WTC11 (cell line): ENCODE measurements around the gene RHOA. TPM values are rescaled to one million over a fixed set of nuclear protein-coding genes. Genes with fewer than 3 reads are reported as not detected.

Experiments used
- ATF6 ChIP-seq: sonication (generic); formaldehyde crosslinking; IDR thresholded peaks from 2 replicates; pipeline ENCODE4 v1.8.1; 2023; ENCODE audit warnings: mild to moderate bottlenecking, missing genetic modification reagents
- CBFB ChIP-seq: sonication (generic); formaldehyde crosslinking; IDR thresholded peaks from 2 replicates; pipeline ENCODE4 v1.8.1; 2022; ENCODE audit warnings: mild to moderate bottlenecking, low read depth, missing genetic modification reagents
- CREB1 ChIP-seq: sonication (generic); formaldehyde crosslinking; IDR thresholded peaks from 2 replicates; pipeline ENCODE4 v1.8.0; 2023; ENCODE audit warnings: mild to moderate bottlenecking, missing genetic modification reagents
- CTCF ChIP-seq: fragments of 200-600 bp; IDR thresholded peaks from 2 replicates; pipeline ENCODE4 v1.8.0; 2022; ENCODE audit warnings: antibody characterized with exemption
- ERG ChIP-seq: fragments of 250-450 bp; sonication (Bioruptor Pico); IDR thresholded peaks from 2 replicates; pipeline ENCODE4 v1.8.0; 2021; ENCODE audit warnings: mild to moderate bottlenecking
- FOXP4 ChIP-seq: sonication (generic); formaldehyde crosslinking; IDR thresholded peaks from 2 replicates; pipeline ENCODE4 v1.8.0; 2022; ENCODE audit warnings: mild to moderate bottlenecking, missing genetic modification reagents
- GTF2I ChIP-seq: fragments of 250-450 bp; sonication (Bioruptor Pico); conservative IDR thresholded peaks from 2 replicates; pipeline ENCODE4 v1.4.0; 2021; ENCODE audit warnings: mild to moderate bottlenecking
- HMGXB4 ChIP-seq: sonication (generic); formaldehyde crosslinking; IDR thresholded peaks from 2 replicates; pipeline ENCODE4 v1.8.1; 2023; ENCODE audit warnings: mild to moderate bottlenecking, moderate library complexity, missing genetic modification reagents
- IRF2 ChIP-seq: sonication (generic); formaldehyde crosslinking; IDR thresholded peaks from 2 replicates; pipeline ENCODE4 v1.8.0; 2022; ENCODE audit warnings: low read depth, missing genetic modification reagents, borderline replicate concordance
- MAX ChIP-seq: sonication (generic); formaldehyde crosslinking; IDR thresholded peaks from 2 replicates; pipeline ENCODE4 v1.8.0; 2022; ENCODE audit warnings: mild to moderate bottlenecking, missing genetic modification reagents
- NR1H2 ChIP-seq: sonication (generic); formaldehyde crosslinking; IDR thresholded peaks from 2 replicates; pipeline ENCODE4 v1.9.0; 2021; ENCODE audit warnings: mild to moderate bottlenecking, moderate library complexity, missing genetic modification reagents
- NR3C1 ChIP-seq: sonication (generic); formaldehyde crosslinking; conservative IDR thresholded peaks from 2 replicates; pipeline ENCODE4 v1.8.1; 2023; ENCODE audit warnings: low read depth, mild to moderate bottlenecking, missing genetic modification reagents
- PRRX2 ChIP-seq: fragments of 250-450 bp; sonication (Bioruptor Pico); IDR thresholded peaks from 2 replicates; pipeline ENCODE4 v1.8.0; 2021; ENCODE audit warnings: mild to moderate bottlenecking
- SMAD3 ChIP-seq: sonication (generic); formaldehyde crosslinking; IDR thresholded peaks from 2 replicates; pipeline ENCODE4 v1.8.0; 2022; ENCODE audit warnings: missing genetic modification reagents, mild to moderate bottlenecking, borderline replicate concordance
- SOX15 ChIP-seq: fragments of 250-450 bp; sonication (Bioruptor Pico); IDR thresholded peaks from 2 replicates; pipeline ENCODE4 v1.9.0; 2021; ENCODE audit warnings: mild to moderate bottlenecking
- SP1 ChIP-seq: sonication (generic); formaldehyde crosslinking; conservative IDR thresholded peaks from 2 replicates; pipeline ENCODE4 v1.8.1; 2022; ENCODE audit warnings: missing genetic modification reagents
- TEAD4 ChIP-seq: sonication (generic); formaldehyde crosslinking; IDR thresholded peaks from 2 replicates; pipeline ENCODE4 v1.8.0; 2022; ENCODE audit warnings: mild to moderate bottlenecking, missing genetic modification reagents
- ZNF121 ChIP-seq: sonication (generic); formaldehyde crosslinking; IDR thresholded peaks from 2 replicates; pipeline ENCODE4 v1.8.0; 2023; ENCODE audit warnings: missing genetic modification reagents
- ZNF232 ChIP-seq: sonication (generic); formaldehyde crosslinking; IDR thresholded peaks from 2 replicates; pipeline ENCODE4 v1.8.0; 2022; ENCODE audit warnings: mild to moderate bottlenecking, missing genetic modification reagents
- ZNF317 ChIP-seq: sonication (generic); formaldehyde crosslinking; IDR thresholded peaks from 2 replicates; pipeline ENCODE4 v1.8.1; 2023; ENCODE audit warnings: low read depth, mild to moderate bottlenecking, moderate library complexity, missing genetic modification reagents, borderline replicate concordance
- ZNF423 ChIP-seq: fragments of 250-450 bp; sonication (Bioruptor Pico); IDR thresholded peaks from 2 replicates; pipeline ENCODE4 v2.1.2; 2022; ENCODE audit warnings: mild to moderate bottlenecking, moderate library complexity
- ZNF425 ChIP-seq: fragments of 250-450 bp; sonication (Bioruptor Pico); conservative IDR thresholded peaks from 2 replicates; pipeline ENCODE4 v1.9.0; 2021; ENCODE audit warnings: mild to moderate bottlenecking
- ZNF512 ChIP-seq: sonication (generic); formaldehyde crosslinking; IDR thresholded peaks from 2 replicates; pipeline ENCODE4 v1.8.1; 2022; ENCODE audit warnings: missing genetic modification reagents, borderline replicate concordance
- total RNA-seq: library from RNA; stranded (reverse); gene quantifications from 3 replicates; pipeline ENCODE4 v1.2.3, GENCODE V29; 2021
- TF ChIP-seq, protein P1 (sequence below): sonication (generic); formaldehyde crosslinking; IDR thresholded peaks from 2 replicates; pipeline ENCODE4 v1.8.1; 2022; ENCODE audit warnings: low read depth, missing genetic modification reagents, borderline replicate concordance
- TF ChIP-seq, protein P2 (sequence below): fragments of 250-450 bp; sonication (Bioruptor Pico); IDR thresholded peaks from 2 replicates; pipeline ENCODE4 v1.9.0; 2021; ENCODE audit warnings: moderate library complexity, mild to moderate bottlenecking, inconsistent platforms, borderline replicate concordance

The RHOA gene
- total RNA-seq, 1 experiment from 2014 or later, result 367 TPM

DNA sequence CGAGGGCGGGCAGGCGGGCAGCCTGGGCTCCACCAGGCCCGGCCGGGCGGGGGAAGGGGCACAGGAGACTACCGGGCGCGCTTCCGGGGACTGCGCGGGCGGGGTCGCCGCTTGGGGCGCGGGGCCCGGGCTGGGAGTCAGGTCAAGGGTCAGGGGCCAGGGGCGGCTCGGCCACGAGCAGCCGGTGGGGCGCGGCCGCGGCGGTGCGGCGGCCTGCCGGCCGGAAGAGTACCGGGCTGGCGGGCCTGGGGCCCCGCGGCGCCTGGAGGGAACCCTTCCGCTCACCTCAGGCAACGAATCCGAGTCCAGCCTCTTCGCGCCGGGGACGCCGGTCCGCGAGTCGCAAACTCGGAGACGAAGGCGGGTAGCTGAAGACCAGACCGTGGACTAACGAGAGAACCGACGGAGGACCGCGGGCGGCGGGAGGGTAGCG is 225 bp downstream of the RHOA start (continued):
- TF ChIP-seq NR3C1 (CRISPR knock-in tag), result no peak
- TF ChIP-seq ZNF121 (CRISPR knock-in tag), result no peak
- no peak for TF ChIP-seq ZNF232
- TF ChIP-seq ZNF423 (CRISPR knock-in tag), result no peak
- TF ChIP-seq SOX15 (CRISPR knock-in tag), result no peak
- no peak for TF ChIP-seq ZNF317 (CRISPR knock-in tag)
- TF ChIP-seq SMAD3, result no peak
- no peak for TF ChIP-seq ERG (CRISPR knock-in tag)
- peak; percentile 16; the same call in 1 of the 2 replicates for TF ChIP-seq MAX
- TF ChIP-seq FOXP4, result peak; percentile 28; the same call in 1 of the 2 replicates
- TF ChIP-seq ATF6 (CRISPR knock-in tag), result no peak
- TF ChIP-seq CBFB (CRISPR knock-in tag), result 0 out of 2 replicates have a peak, but pooled peaks have one; percentile 18
- TF ChIP-seq ZNF512, result no peak
- TF ChIP-seq SP1, result no peak
- TF ChIP-seq, protein P1, sequence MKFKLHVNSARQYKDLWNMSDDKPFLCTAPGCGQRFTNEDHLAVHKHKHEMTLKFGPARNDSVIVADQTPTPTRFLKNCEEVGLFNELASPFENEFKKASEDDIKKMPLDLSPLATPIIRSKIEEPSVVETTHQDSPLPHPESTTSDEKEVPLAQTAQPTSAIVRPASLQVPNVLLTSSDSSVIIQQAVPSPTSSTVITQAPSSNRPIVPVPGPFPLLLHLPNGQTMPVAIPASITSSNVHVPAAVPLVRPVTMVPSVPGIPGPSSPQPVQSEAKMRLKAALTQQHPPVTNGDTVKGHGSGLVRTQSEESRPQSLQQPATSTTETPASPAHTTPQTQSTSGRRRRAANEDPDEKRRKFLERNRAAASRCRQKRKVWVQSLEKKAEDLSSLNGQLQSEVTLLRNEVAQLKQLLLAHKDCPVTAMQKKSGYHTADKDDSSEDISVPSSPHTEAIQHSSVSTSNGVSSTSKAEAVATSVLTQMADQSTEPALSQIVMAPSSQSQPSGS (CRISPR knock-in tag), result no peak
- no peak for TF ChIP-seq GTF2I (CRISPR knock-in tag)
- TF ChIP-seq IRF2 (CRISPR knock-in tag), result no peak
- TF ChIP-seq HMGXB4, result peak; percentile 37; the same call in 1 of the 2 replicates
- no peak for TF ChIP-seq ZNF425 (CRISPR knock-in tag)
- TF ChIP-seq CREB1 (CRISPR knock-in tag), result no peak
- TF ChIP-seq NR1H2 (CRISPR knock-in tag), result no peak
- no peak for TF ChIP-seq TEAD4 (CRISPR knock-in tag)
- TF ChIP-seq, protein P2, sequence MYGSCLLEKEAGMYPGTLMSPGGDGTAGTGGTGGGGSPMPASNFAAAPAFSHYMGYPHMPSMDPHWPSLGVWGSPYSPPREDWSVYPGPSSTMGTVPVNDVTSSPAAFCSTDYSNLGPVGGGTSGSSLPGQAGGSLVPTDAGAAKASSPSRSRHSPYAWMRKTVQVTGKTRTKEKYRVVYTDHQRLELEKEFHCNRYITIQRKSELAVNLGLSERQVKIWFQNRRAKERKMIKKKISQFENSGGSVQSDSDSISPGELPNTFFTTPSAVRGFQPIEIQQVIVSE (CRISPR knock-in tag), result no peak
- TF ChIP-seq PRRX2, result no peak
- no peak for TF ChIP-seq CTCF
